ENCODE data around the gene HABP4.

Gene HABP4

GRCh38 chr9:96524764-96525163 lies 74.8 kb downstream of the HABP4 start:
- DNase-seq: no peak

GRCh38 chr9:96532173-96532572 lies 82.2 kb downstream of the HABP4 start:
- DNase-seq: no peak

- no peak for DNase-seq
Measured at GRCh38 chr9:96540106-96540505, 90.1 kb downstream of the HABP4 start.

Data from activated gamma-delta T cell (primary cell).